MM.1S (cell line): ENCODE data around the gene PTPRD.

ENCODE experiments used
- EZH2phosphoT487 ChIP-seq: fragments of 300-600 bp; sonication (generic); IDR thresholded peaks from 2 replicates; pipeline ENCODE4 v1.6.1; 2018; ENCODE audit warnings: antibody characterized with exemption, low read length
- TF ChIP-seq, protein P1 (sequence below): fragments of 300-600 bp; sonication (generic); IDR thresholded peaks from 2 replicates; pipeline ENCODE4 v1.5.1; 2016; ENCODE audit warnings: antibody characterized with exemption, low read length, mixed read lengths

GRCh38 chr9:8754751-8755150 is 1858.1 kb downstream of the PTPRD start:
- TF ChIP-seq, protein P1, sequence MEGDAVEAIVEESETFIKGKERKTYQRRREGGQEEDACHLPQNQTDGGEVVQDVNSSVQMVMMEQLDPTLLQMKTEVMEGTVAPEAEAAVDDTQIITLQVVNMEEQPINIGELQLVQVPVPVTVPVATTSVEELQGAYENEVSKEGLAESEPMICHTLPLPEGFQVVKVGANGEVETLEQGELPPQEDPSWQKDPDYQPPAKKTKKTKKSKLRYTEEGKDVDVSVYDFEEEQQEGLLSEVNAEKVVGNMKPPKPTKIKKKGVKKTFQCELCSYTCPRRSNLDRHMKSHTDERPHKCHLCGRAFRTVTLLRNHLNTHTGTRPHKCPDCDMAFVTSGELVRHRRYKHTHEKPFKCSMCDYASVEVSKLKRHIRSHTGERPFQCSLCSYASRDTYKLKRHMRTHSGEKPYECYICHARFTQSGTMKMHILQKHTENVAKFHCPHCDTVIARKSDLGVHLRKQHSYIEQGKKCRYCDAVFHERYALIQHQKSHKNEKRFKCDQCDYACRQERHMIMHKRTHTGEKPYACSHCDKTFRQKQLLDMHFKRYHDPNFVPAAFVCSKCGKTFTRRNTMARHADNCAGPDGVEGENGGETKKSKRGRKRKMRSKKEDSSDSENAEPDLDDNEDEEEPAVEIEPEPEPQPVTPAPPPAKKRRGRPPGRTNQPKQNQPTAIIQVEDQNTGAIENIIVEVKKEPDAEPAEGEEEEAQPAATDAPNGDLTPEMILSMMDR, result no peak
- TF ChIP-seq EZH2phosphoT487, result no peak
